ENCODE data around the gene CEACAM1.
"Not testable (repeated sequence)": the region's sequence is repeated elsewhere in the genome, so short reads cannot be mapped to it uniquely, and the experiment has no call there.

The CEACAM1 gene

GRCh38 chr19:42547929-42548328, 19.6 kb upstream of the CEACAM1 start:
- no peak for DNase-seq

DNA sequence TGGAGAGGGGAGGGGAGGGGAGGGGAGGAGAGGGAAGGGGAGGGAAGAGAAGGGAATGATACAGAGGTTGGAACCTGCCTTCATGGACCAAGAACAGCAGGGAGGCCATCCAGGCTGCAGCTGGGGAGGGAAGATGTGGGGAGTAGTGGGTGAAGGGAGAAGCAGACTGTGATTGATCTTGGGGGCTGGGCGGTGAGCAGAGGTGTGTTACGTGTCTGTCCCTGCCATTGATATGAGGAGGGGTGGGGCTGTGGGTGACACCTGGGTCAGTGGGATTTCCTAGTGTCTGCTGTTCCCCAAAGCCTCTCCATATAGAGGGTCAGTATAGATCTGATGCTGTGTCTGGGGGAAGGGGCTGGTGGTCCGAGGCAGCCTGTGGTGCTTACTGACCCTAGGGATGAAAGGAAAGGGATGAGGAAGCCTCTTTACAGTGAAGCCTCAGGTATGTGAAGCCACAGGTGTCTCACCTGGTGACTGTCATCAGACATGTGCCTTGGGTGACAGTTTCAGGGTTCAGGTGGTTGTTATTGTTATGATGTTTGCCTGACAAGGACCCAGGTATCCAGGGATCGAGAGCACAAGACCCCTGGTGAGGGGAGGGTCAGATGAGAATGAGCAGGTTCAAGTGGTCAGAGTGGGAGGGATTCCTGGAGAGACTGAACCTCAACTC, 18.7 kb upstream of the CEACAM1 start:
- no peak for DNase-seq

DNA sequence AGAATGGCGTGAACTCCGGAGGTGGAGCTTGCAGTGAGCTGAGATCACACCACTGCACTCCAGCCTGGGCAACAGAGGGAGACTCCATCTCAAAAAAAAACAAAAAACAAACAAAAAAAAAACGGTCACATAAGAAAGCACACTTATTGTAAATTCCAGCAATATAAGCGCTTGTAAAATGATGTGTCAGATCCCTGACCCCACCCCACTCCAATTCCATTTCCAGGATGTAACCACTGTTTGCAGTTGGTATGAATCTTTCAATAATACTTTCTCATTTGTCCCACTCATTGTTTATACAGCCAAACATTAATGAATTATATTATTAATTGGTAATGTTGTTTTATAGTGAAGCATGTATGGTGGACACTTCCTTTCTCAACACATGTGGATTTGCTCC, 15.9 kb upstream of the CEACAM1 start:
- DNase-seq = no peak

DNA sequence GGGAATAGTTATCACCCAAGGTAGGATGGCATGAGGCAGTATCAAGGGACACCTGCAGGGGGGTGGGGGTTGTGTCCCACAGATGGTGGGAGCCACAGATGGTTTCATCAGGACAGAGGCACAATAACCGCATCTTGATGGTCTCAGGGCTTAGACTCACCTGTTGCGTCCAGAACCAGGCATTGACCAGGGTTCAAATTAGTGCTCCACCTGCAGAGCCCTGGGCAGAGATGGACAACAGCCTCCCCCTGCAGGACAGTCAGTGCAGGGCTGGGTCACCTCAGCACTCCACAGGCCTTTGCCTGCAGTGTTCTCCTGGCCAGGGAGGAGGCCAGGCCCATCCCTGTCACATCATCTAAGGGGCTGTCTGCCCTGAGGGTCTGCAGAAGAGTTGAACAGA, 14.5 kb upstream of the CEACAM1 start:
- no peak for DNase-seq

DNA sequence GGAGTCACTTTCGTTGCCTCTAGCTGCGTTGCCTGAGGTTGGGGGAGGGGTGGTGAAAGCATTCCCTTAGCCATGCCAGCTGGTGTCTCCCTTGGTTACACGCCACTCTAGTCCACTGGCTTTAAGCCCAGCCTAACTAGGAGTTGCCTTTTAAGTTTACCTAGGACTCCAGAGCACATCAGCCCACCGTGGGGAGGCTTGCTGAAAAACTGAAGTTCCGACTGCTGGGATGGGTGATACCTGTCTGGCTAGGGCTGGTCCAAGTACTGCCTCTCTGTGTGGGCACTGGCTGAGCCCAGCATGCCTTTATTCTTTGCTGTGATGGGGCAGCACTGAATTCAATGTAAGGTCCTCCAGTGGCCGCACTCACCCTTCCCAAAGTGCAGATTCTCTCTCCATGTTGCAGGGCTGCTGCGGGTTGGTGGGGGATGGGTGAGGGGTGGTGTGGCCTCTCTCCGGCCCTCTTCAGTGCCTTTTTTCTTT, 11.8 kb upstream of the CEACAM1 start:
- no peak for DNase-seq

GRCh38 chr19:42538841-42539709, 10.8 kb upstream of the CEACAM1 start:
- DNase-seq = no peak

DNA sequence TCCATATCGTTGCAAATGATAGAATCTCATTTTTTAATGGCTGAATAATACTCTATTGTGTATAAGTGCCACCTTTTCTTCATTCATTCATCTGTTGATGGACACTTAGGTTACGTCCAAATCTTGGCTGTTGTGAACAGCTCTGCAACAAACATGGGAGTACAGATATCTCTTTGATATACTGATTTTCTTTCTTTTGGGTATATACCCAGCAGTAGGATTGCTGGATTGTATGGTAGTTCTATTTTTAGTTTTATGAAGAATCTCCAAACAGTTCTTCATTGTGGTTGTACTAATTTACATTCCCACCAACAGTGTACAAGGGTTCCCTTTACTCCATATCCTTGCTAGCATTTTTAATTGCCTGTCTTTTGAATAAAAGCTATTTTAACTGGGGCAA, 7.0 kb upstream of the CEACAM1 start:
- not testable (repeated sequence) for DNase-seq

DNA sequence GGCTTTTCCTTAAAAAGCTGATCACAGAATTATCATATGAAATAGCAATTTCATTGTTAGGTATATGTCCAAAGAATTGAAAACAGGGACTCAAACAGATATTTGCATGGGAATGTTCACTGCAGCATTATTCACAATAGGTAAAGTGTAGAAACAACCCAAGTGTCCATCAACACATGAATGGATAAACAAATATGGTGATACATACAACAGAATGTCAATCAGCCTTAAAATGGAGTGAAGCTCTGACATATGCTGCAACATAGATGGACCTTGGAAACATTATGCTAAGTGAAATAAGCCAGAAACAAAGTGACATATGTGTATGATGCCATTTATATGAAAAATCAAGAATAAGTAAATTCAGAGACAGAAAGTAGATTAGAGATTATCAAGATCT, 6.1 kb upstream of the CEACAM1 start:
- no peak for DNase-seq

DNA sequence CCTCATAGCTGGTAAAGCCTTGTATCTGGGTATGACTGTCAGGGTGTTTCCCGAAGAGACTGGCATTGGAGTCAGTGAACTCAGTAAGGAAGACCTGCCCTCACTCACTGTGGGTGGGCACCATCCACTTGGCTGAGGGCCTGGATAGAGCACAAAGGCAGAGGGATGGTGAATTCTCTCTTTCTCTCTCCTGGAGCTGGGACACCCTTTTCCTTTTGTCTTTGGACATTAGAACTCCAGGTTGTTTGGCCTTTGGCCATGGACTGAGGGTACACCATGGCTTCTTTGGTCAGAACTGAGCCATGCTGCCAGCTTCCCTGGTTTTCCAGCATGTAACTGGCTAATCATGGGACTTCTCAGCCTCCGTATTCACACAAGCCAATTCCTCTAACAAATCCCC, 4.6 kb upstream of the CEACAM1 start:
- DNase-seq = no peak

GRCh38 chr19:42531313-42531712, 3.0 kb upstream of the CEACAM1 start:
- no peak for DNase-seq

- DNase-seq = peak; percentile 56
These were observed 1.0 kb upstream of the CEACAM1 start for GRCh38 chr19:42529248-42529764.

DNA sequence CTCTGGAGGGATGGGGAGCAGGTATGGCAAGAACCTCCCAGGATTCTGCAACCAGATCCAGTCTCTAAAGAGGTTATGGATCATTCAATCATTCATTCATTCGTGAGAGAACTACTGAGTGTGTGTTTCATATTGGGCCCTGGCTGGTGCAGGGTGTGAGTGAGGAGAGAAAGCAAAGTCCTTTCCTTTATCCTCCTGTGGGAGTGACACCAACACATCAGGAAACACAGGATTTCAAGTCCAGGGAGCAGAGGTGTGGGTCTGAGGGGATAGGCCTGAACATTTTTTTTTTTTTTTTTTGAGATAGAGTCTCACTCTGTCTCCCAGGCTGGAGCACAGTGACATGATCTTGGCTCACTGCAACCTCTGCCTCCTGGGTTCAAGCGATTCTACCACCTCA, 3.3 kb downstream of the CEACAM1 start:
- no peak for DNase-seq

DNA sequence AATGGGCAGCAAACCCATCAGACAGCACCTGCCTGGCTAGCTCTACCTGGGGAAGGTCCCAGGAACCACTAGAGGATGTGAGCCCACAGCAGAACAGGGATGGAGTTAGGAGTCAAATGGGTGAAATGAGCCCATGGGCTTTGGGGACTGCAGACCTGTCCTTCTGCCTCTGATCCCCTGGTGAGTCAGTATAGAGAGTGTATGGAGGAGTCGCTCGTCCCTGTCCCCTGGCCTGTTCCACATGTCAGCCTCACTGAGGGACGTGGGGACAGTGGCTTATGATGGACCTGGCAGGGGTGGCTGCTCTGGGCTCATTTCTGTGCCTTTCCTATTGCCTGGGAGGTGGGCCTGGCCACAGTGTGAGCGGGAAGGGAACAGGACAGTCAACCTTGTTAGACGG, 4.0 kb downstream of the CEACAM1 start:
- no peak for DNase-seq

GRCh38 chr19:42522262-42522661, 6.0 kb downstream of the CEACAM1 start:
- DNase-seq = not testable (repeated sequence)

DNA sequence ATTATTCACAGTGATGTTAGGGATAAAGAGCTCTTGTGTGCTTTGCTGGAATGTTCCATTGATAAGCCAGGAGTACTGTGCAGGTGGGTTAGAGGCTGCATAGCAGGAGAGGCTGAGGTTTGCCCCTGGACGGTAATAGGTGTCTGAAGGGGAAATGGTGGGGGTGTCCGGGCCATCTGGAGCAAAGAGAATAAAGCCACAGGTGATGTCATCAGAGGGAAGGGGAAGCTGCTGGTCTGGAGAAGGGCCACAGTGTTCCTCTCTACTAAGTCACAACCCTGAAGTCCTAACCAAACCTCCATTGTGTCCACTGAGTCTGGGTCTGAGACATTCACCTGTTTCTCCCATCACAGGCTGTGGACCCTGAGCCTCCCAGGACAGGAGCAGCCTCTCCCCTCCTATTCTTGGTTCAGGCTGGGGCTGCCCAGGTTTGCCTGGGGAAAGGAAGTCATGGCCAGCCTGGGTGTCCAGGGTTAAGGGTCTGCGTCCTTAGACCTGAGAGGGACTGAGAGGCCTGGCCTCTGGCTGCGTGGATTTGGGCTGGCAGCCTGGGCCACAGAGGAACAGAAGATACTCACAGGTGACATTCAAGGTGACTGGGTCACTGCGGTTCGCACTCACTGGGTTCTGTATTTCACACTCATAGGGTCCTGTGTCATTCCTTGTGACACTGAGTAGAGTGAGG, 6.8 kb downstream of the CEACAM1 start:
- DNase-seq = no peak

DNA sequence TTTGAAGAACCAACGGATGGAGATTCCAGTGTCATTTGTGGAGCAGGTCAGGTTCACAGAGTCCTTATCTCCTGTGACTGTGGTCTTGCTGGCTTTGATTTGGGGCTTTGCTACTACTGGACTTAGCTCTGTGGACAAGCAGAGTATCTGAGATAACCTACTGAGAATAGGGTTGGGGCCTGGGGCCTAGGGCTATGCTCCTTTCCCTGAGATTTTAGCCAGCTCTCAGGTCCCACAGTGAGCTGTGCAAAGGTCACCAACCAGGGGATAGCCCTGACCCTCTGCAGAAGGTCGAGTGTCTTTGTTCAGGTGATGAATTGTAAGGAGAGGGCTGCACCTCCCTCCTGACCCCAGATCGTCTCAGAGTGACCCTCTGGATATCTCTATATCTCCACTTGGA, 9.2 kb downstream of the CEACAM1 start:
- no peak for DNase-seq

DNA sequence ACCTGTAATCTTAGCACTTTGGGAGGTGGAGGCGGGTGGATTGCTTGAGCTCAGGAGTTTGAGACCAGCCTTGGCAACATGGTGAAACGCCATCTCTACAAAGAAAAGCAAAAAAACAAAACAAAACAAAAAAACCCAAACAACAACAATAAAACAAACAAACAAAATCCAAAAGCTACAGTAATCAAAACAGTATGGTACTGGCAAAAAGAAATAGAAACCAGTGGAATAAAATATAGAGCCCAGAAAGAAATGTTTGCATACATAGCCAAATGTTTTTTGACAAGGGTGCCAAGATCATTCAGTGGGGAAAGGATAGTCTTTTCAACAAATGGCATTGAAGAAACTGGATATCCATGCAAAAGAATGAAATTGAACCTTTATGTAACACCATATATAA, 11.5 kb downstream of the CEACAM1 start:
- DNase-seq = no peak

DNA sequence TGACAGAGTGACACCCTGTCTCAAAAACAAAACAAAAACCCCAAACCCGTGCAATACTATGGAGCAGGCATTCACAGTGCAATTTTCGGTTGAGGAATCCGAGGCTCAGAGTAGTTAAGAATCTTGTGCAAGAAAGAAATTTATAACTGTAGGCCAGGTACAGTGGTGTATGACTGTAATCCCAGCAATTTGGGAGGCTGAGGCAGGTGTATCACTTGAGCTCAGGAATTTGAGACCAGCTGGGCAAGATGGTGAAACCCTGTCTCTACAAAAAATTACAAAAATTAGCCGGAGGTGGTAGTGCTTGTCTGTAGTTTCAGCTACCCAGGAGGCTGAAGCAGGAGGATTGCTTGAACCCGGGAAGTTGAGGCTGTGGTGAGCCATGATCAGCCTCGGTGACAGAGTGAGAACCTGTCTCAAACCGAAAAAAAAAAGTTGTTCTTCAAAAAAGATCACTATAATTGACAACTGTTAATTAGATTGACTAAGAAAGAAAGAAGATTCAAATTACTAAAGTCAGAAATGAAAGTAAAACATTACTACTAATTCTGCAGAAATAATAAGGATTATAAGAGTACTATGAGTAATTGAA, 12.9 kb downstream of the CEACAM1 start:
- no peak for DNase-seq

DNA sequence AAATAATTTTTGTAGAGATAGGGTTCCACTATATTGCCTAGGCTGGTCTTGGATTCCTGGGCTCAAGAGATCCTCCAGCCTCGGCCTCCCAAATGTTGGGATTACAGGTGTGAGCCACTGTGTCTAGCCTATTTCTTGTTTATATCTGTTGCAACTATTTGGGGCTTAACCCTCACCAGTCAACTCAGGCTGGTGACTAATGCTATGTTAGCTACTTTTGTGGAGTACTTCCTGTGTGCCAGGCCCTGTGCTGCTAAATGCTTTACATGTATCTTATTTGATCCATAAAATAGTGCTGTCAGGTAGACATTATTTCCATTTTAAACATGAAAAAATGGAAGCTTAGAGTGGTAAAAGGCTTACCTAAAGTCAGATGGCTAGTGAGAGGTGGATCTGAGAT, 13.8 kb downstream of the CEACAM1 start:
- DNase-seq = no peak

DNA sequence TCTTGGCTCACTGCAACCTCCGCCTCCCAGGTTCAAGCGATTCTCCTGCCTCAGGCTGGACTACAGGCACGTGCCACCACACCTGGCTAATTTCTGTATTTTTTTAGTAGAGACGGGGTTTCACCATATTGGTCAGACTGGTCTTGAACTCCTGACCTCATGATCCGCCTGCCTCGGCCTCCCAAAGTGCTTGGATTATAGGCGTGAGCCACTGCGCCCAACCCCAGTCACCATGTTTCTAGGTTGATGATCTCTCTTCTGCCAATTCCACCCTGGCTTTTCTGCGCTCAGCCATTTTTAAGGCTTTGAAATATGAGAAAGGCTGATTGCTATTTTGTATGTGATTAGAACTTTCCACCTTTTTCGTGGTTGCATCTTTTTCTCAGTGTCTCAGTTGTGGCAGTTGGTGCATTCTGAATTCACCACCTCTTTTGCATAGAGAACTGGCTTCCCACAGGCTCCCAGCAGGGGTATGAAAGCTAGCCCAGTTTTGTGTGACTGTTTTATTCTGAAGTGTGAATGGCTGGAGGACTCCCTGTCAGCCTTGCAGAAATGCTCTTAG, 15.5 kb downstream of the CEACAM1 start:
- DNase-seq = no peak

DNA sequence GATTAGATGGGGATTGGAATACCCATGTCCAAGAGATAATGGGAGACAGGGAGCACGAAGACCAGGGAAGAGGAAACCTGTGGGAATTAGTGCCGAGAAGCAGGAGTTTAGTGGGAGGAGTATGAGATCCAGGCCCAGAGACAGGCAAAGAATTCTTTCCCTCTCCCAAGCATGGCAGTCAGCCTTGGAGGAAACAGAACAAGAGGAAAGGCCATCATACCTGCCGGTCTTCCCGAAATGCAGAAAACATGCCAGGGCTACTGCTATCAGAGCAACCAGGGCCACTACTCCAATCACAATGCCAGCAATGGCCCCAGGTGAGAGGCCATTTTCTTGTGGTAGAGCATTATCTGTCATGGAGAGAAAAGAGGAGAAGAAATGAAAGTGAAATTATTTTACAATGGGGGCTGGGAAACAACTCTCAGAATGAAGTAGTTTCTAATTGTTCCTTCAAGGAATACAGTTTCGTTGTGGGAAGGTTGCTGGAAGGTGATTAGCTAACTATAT, 16.1 kb downstream of the CEACAM1 start:
- no peak for DNase-seq

DNA sequence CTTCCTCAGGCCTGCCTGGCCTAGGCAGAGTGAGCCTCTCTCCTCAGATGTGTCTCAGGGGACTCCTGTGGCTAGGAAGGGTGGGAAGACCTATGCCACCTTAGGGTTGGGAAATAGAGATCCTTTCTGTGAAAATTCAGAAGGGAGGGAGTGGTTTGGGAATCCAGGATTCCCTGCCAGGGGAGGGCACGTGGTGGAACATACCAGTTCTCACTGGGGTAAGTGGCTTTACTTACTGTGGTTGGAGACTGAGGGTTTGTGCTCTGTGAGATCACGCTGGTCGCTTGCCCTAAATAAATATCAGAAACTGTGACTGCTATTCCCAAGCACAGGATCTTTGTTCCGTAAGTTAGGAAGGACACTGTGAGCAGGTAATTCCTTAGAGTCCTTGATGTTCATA, 16.9 kb downstream of the CEACAM1 start:
- DNase-seq = no peak

Data from stimulated activated CD4-positive, alpha-beta T cell treated with anti-CD3 and anti-CD28 coated beads, Interleukin-12 subunit alpha, Interleukin-12 subunit beta, amount 100 ng/mL, for 4 hours (primary cell).